OCI-LY7 (cell line): ENCODE results near the gene SEMA3D. TPM values are rescaled to one million over a fixed set of nuclear protein-coding genes. Genes with fewer than 3 reads are reported as not detected.

Experiments
- BruUV-seq: library from RNA; stranded (reverse); fragments of 400-500 nt; replicated peaks from 2 replicates; lab custom pipeline; 2021; lab: Mats Ljungman, UMichigan
- CTCF ChIA-PET: fragments of 300-600 bp; sonication (Branson Sonifier 250); formaldehyde crosslinking; loops from one replicate; lab custom pipeline; 2022; ENCODE audit warnings: antibody characterized with exemption; ENCODE audit not compliant: unreplicated experiment; lab: Charles Lee
- POLR2A ChIA-PET: fragments of 300-600 bp; sonication (Branson Sonifier 250); formaldehyde crosslinking; loops from one replicate; lab custom pipeline; 2022; ENCODE audit warnings: antibody characterized with exemption; lab: Charles Lee
- DNase-seq: peaks from one replicate; pipeline ENCODE4 v3.0.0-alpha.2; 2015; ENCODE audit warnings: low spot score
- H2AFZ ChIP-seq: fragments of 200-600 bp; sonication (generic), shearing (Covaris generic); 2 replicates; pipeline ENCODE4 v1.6.1; 2014; ENCODE audit warnings: mild to moderate bottlenecking, antibody characterized with exemption, low read length, moderate library complexity
- H3K27ac ChIP-seq: fragments of 200-600 bp; sonication (generic); 2 replicates; pipeline ENCODE4 v1.5.1; 2014; ENCODE audit warnings: mixed run types, low read depth, mild to moderate bottlenecking, moderate library complexity, low read length, inconsistent platforms; ENCODE audit not compliant: poor library complexity, severe bottlenecking
- H3K36me3 ChIP-seq: fragments of 200-600 bp; sonication (generic); 2 replicates; pipeline ENCODE4 v1.6.1; 2014; ENCODE audit warnings: mild to moderate bottlenecking, antibody characterized with exemption, low read length, moderate library complexity, mixed read lengths; ENCODE audit not compliant: insufficient read depth
- H3K4me1 ChIP-seq: fragments of 200-600 bp; sonication (generic); 2 replicates; pipeline ENCODE4 v1.5.1; 2014; ENCODE audit warnings: mild to moderate bottlenecking, low read length; ENCODE audit not compliant: insufficient read depth, poor library complexity, severe bottlenecking
- H3K4me2 ChIP-seq: fragments of 200-600 bp; sonication (generic); 2 replicates; pipeline ENCODE4 v1.6.1; 2014; ENCODE audit warnings: mild to moderate bottlenecking, low read length
- H3K4me3 ChIP-seq: fragments of 200-600 bp; sonication (generic); 2 replicates; pipeline ENCODE4 v1.5.1; 2014; ENCODE audit warnings: mild to moderate bottlenecking, low read depth, low read length; ENCODE audit not compliant: poor library complexity, severe bottlenecking
- H3K79me2 ChIP-seq: fragments of 200-600 bp; sonication (generic); 2 replicates; pipeline ENCODE4 v1.6.1; 2016; ENCODE audit warnings: low read depth, mild to moderate bottlenecking, low read length, moderate library complexity, mixed read lengths; ENCODE audit not compliant: insufficient read depth
- H3K9me2 ChIP-seq: fragments of 200-600 bp; sonication (generic); 2 replicates; pipeline ENCODE4 v1.6.1; 2016; ENCODE audit warnings: mild to moderate bottlenecking, low read length, mixed read lengths; ENCODE audit not compliant: insufficient read depth
- H3K9me3 ChIP-seq: fragments of 200-600 bp; sonication (generic); 2 replicates; pipeline ENCODE4 v1.6.1; 2014; ENCODE audit warnings: mild to moderate bottlenecking, mixed run types, low read length, mixed read lengths
- H4K20me1 ChIP-seq: fragments of 200-600 bp; sonication (generic); 2 replicates; pipeline ENCODE4 v1.6.1; 2014; ENCODE audit warnings: mild to moderate bottlenecking, antibody characterized with exemption, low read length, moderate library complexity, mixed read lengths; ENCODE audit not compliant: insufficient read depth
- EZH2phosphoT487 ChIP-seq: fragments of 200-600 bp; sonication (generic); IDR thresholded peaks from 2 replicates; pipeline ENCODE4 v1.6.1; 2018; ENCODE audit warnings: low read depth, borderline replicate concordance, mild to moderate bottlenecking, mixed run types, antibody characterized with exemption, low read length, moderate library complexity, mixed read lengths
- intact Hi-C: fragments of 100-400 bp; cut with micrococcal nuclease; formaldehyde crosslinking; loops from one replicate; pipeline ENCODE4 v1.10.0; 2022; ENCODE audit not compliant: unreplicated experiment
- total RNA-seq, 2 experiments: library from RNA; depleted of rRNA in 1 of 2; stranded (reverse); fragments of >200 nt in 1 of 2; shearing (Covaris generic) in 1 of 2; gene quantifications; 2 replicates each; pipeline ENCODE4 v1.2.3, GENCODE V29; 2014 to 2022
- TF ChIP-seq, protein P1 (sequence below): fragments of 200-600 bp; sonication (generic); conservative IDR thresholded peaks from 2 replicates; pipeline ENCODE4 v1.5.1; 2014; ENCODE audit warnings: mild to moderate bottlenecking, antibody characterized with exemption, low read length, moderate library complexity, mixed read lengths

Gene SEMA3D
- total RNA-seq, 2 experiments from 2014 or later = not detected

DNA sequence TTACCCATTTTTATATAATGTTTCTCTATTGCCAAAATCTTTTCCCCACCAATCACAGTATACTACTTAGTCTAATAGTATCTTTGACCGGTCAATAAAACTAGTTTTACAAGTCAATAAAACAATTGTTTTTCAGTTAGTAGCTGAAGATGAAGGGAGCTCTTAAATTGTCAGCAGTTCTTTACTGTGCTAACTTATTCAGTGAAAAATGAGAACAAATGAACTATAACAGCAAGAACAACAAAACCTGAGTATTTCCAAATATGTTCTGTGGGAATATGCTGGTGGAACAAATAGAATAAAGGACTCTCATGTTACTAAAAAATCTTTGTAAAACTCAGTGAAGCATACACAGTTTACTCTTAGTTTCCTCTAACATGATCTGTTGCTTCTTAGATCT lies 134.0 kb downstream of the SEMA3D start:
- Histone ChIP-seq H3K4me1 (no peaks in the 10 kb centered on the region), H3K9me2 (no peaks in the 10 kb centered on the region), H3K79me2 (no peaks in the 10 kb centered on the region), H2AFZ (no peak overlapping the region), H3K9me3 (no peaks in the 10 kb centered on the region), H3K36me3 (no peaks in the 10 kb centered on the region), H3K4me2 (no peak overlapping the region), H3K4me3 (no peak overlapping the region), H4K20me1 (no peaks in the 10 kb centered on the region), H3K27ac (no peak overlapping the region)
- no peak for DNase-seq
- no TSS peak for BruUV-seq
- TF ChIP-seq EZH2phosphoT487 = no peak
- TF ChIP-seq, protein P1, sequence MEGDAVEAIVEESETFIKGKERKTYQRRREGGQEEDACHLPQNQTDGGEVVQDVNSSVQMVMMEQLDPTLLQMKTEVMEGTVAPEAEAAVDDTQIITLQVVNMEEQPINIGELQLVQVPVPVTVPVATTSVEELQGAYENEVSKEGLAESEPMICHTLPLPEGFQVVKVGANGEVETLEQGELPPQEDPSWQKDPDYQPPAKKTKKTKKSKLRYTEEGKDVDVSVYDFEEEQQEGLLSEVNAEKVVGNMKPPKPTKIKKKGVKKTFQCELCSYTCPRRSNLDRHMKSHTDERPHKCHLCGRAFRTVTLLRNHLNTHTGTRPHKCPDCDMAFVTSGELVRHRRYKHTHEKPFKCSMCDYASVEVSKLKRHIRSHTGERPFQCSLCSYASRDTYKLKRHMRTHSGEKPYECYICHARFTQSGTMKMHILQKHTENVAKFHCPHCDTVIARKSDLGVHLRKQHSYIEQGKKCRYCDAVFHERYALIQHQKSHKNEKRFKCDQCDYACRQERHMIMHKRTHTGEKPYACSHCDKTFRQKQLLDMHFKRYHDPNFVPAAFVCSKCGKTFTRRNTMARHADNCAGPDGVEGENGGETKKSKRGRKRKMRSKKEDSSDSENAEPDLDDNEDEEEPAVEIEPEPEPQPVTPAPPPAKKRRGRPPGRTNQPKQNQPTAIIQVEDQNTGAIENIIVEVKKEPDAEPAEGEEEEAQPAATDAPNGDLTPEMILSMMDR = no peak
- ChIA-PET POLR2A (no interaction called here), CTCF (no interaction called here)
- intact Hi-C loops = no loop called here

DNA sequence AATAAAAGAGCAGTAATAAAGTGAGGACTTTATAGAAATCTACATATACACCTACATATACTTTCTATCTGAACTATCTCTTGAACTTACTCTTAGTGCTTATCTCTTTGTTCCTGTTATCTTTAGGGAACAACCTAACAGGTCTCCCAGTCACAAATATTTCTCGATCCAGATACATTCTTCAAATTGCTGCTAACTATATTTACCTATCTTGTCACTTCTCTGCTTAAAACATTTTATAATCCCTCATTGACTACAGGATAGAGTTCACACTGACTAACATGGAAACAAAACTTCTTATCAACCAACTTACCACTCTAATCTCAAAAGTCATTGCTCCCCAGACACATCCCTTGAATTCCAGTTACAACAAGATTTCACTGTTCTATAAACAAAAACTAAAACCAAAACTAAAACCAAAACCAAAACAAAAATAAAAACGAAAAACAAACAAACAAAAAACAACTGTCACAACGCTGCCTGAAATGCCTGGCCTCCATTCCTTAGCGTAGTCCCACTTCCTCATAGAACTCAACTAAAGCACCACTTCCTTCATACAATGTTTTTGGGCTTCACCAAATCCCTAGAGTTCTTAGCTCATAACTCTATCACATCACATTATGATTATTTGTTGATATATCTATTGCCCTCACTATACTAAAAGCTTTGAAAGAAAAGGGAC lies 134.7 kb downstream of the SEMA3D start:
- Histone ChIP-seq H3K4me3 (no peak overlapping the region), H3K4me2 (no peak overlapping the region), H4K20me1 (no peaks in the 10 kb centered on the region), H3K36me3 (no peaks in the 10 kb centered on the region), H3K79me2 (no peaks in the 10 kb centered on the region), H3K9me2 (no peaks in the 10 kb centered on the region), H3K9me3 (no peaks in the 10 kb centered on the region), H3K4me1 (no peaks in the 10 kb centered on the region), H3K27ac (no peak overlapping the region), H2AFZ (no peak overlapping the region)
- TF ChIP-seq, protein P1 = no peak
- TF ChIP-seq EZH2phosphoT487 = no peak
- ChIA-PET CTCF (no interaction called here), POLR2A (no interaction called here)
- DNase-seq = no peak
- intact Hi-C loops = no loop called here
- BruUV-seq = no TSS peak

DNA sequence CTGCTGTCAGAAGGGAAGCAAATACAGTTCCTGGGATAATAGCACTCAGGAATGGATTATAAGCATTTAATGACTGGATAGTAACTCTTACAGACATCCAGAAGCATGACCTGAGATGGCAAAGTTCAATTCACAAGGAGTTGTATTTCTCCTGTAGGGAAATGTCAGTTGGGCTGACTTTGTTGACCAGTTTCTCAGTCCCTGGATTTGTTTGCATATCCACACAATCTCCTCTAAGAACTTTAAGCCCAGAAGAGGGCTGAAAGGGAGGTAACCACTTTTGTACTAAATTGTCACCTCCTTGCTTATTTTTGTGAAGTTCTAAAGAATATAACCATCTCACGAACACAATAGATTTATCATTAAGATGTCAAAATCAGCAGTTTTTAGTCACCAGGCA lies 140.3 kb downstream of the SEMA3D start:
- Histone ChIP-seq H3K79me2 (no peaks in the 10 kb centered on the region), H3K4me1 (no peaks in the 10 kb centered on the region), H3K9me2 (no peaks in the 10 kb centered on the region), H3K36me3 (no peaks in the 10 kb centered on the region), H3K4me3 (no peak overlapping the region), H2AFZ (no peak overlapping the region), H4K20me1 (no peaks in the 10 kb centered on the region), H3K9me3 (no peaks in the 10 kb centered on the region), H3K27ac (no peak overlapping the region), H3K4me2 (no peak overlapping the region)
- BruUV-seq = no TSS peak
- POLR2A ChIA-PET = no interaction called here
- CTCF ChIA-PET = no interaction called here
- no peak for TF ChIP-seq EZH2phosphoT487
- TF ChIP-seq, protein P1 = no peak
- DNase-seq = no peak
- intact Hi-C loops = loop anchor here (10.0 kb wide), 1 partner anchor 808 kb away; no protein-coding TSS in a partner anchor
